ENCODE data around the gene MAP3K3. TPM values are rescaled to one million over a fixed set of nuclear protein-coding genes. Genes with fewer than 3 reads are reported as not detected.

MAP3K3 gene
- total and polyA plus RNA-seq, 2 experiments from 2014 or later: 6.1 to 24.6 TPM

DNA sequence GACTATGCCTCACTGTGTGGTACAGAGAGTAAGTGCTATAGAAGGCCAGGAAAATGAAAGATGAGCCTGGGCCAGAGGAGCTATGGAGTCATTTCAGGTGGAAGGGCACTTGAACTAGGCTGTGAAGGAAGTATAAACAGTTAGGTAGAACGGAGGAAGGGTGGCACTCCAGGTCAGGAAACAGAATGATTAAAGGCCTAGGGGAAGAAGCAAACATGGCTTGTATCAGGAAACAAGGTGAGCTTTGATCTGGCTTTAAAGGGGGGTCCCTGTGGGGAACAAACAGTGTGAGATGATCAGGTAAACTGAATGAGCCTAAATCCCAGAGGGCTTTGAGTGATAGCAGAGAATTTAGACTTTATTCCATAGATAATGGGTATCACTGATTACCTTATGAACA is 16.9 kb downstream of the MAP3K3 start (continued):
- no peak for TF ChIP-seq ZNF462 (CRISPR knock-in tag; IDR thresholded peaks at IDR 0.05)
- TF ChIP-seq EZH2 (IDR thresholded peaks at IDR 0.05; ENCODE audit: low read depth, unreplicated experiment): no peak
- TF ChIP-seq, protein P1, sequence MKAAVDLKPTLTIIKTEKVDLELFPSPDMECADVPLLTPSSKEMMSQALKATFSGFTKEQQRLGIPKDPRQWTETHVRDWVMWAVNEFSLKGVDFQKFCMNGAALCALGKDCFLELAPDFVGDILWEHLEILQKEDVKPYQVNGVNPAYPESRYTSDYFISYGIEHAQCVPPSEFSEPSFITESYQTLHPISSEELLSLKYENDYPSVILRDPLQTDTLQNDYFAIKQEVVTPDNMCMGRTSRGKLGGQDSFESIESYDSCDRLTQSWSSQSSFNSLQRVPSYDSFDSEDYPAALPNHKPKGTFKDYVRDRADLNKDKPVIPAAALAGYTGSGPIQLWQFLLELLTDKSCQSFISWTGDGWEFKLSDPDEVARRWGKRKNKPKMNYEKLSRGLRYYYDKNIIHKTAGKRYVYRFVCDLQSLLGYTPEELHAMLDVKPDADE (IDR thresholded peaks at IDR 0.05): no peak
- TF ChIP-seq EZH2phosphoT487 (IDR thresholded peaks at IDR 0.05; ENCODE audit: unreplicated experiment): no peak

GRCh38 chr17:63640038-63640437 is 17.8 kb downstream of the MAP3K3 start:
- Mint-ChIP-seq H3K27me3 (ENCODE audit: insufficient read depth, low read depth, poor library complexity) (peaks cover 1% of the 10 kb centered on the region), H3K4me1 (no peaks in the 10 kb centered on the region), H3K27ac (no peak overlapping the region), H3K9me3 (no peaks in the 10 kb centered on the region), H3K36me3 (ENCODE audit: low read depth) (peaks cover 8% of the 10 kb centered on the region; the same call in 2 of the 3 replicates), H3K4me3 (no peak overlapping the region)
- Histone ChIP-seq H3F3A (replicated peaks; ENCODE audit: low read depth) (no peaks in the 10 kb centered on the region), H2AFZ (no peak overlapping the region), H3K4me1 (ENCODE audit: insufficient read depth) (no peaks in the 10 kb centered on the region), H3K27me3 (ENCODE audit: insufficient read depth) (no peaks in the 10 kb centered on the region), H3K36me3 (ENCODE audit: insufficient read depth) (no peaks in the 10 kb centered on the region), H3K27ac (ENCODE audit: low read depth) (no peak overlapping the region), H3K79me2 (replicated peaks; ENCODE audit: insufficient read depth) (no peaks in the 10 kb centered on the region), H3K4me2 (no peak overlapping the region), H3K9me2 (ENCODE audit: insufficient read depth) (no peaks in the 10 kb centered on the region), H3K4me3 (no peak overlapping the region), H4K20me1 (replicated peaks; ENCODE audit: insufficient read depth) (0 out of 2 replicates have a peak, but pooled peaks cover 2% of the 10 kb centered on the region)
- DNase-seq (ENCODE audit: low spot score) (no peak), ATAC-seq (no peak)
- TF ChIP-seq ZNF331 (CRISPR knock-in tag; IDR thresholded peaks at IDR 0.05; ENCODE audit: low read depth) (no peak), EZH2phosphoT487 (IDR thresholded peaks at IDR 0.05; ENCODE audit: unreplicated experiment) (no peak), EZH2 (IDR thresholded peaks at IDR 0.05; ENCODE audit: low read depth, unreplicated experiment) (no peak), CTCF (conservative IDR thresholded peaks at IDR 0.05; ENCODE audit: low read depth in 2 of 2) (no peak), NANOG (IDR thresholded peaks at IDR 0.05; ENCODE audit: borderline replicate concordance) (no peak)
